ENCODE measurements around the gene UBXN6.

GRCh38 chr19:4431296-4431695, 26.3 kb downstream of the UBXN6 start:
- TF ChIP-seq CTCF (IDR thresholded peaks at IDR 0.05) (no peak), POLR2AphosphoS5 (IDR thresholded peaks at IDR 0.05) (no peak)
